HepG2 (cell line): ENCODE results near the gene PDZD7. TPM values are rescaled to one million over a fixed set of nuclear protein-coding genes. Genes with fewer than 3 reads are reported as not detected.
A peak's percentile ranks its signal among the peaks of the same experiment; 100 is the strongest.

ENCODE experiments used
- CBFB ChIP-seq: sonication (generic); formaldehyde crosslinking; IDR thresholded peaks from 2 replicates; pipeline ENCODE4 v1.4.0; 2020; ENCODE audit warnings: missing genetic modification reagents
- ESRRA ChIP-seq: sonication (generic); formaldehyde crosslinking; IDR thresholded peaks from 2 replicates; pipeline ENCODE4 v1.5.1; 2020; ENCODE audit warnings: mild to moderate bottlenecking, low read depth, missing genetic modification reagents
- FOXA1 ChIP-seq, 2 experiments: fragments of 450-650 bp in 1 of 2; sonication (generic) in 1 of 2; formaldehyde crosslinking in 1 of 2; IDR thresholded peaks; 2 replicates each; pipeline versions ENCODE4 v1.4.0 to v1.6.1; 2016 to 2020; ENCODE audit warnings: missing genetic modification reagents in 1 of 2
- KMT2B ChIP-seq: IDR thresholded peaks from 2 replicates; pipeline ENCODE4 v1.6.1; 2016; ENCODE audit warnings: missing genetic modification reagents, missing compliant biosample characterization
- MEF2D ChIP-seq: sonication (generic); formaldehyde crosslinking; IDR thresholded peaks from 2 replicates; pipeline ENCODE4 v1.5.1; 2020; ENCODE audit warnings: mild to moderate bottlenecking, missing genetic modification reagents
- MYNN ChIP-seq: sonication (generic); formaldehyde crosslinking; IDR thresholded peaks from 2 replicates; pipeline ENCODE4 v1.4.0; 2020; ENCODE audit warnings: mild to moderate bottlenecking, low read depth, missing genetic modification reagents
- NCOR1 ChIP-seq: fragments of 200-600 bp; sonication (generic); IDR thresholded peaks from 2 replicates; pipeline ENCODE4 v1.7.0; 2017; ENCODE audit warnings: antibody characterized with exemption, low read length, borderline replicate concordance
- NFE2 ChIP-seq: sonication (generic); formaldehyde crosslinking; IDR thresholded peaks from 2 replicates; pipeline ENCODE4 v1.4.0; 2020; ENCODE audit warnings: missing genetic modification reagents
- NR2F1 ChIP-seq, 2 experiments: fragments of 450-650 bp in 1 of 2; formaldehyde crosslinking in 1 of 2; IDR thresholded peaks; 2 replicates each; pipeline versions ENCODE4 v1.5.0 to v1.6.1; 2016 to 2020; ENCODE audit warnings: mild to moderate bottlenecking in 1 of 2, missing compliant biosample characterization in 1 of 2, missing genetic modification reagents in 1 of 2, moderate library complexity in 1 of 2
- RARA ChIP-seq: IDR thresholded peaks from 2 replicates; pipeline ENCODE4 v1.6.1; 2016; ENCODE audit warnings: missing genetic modification reagents, missing compliant biosample characterization
- RFX3 ChIP-seq: IDR thresholded peaks from 2 replicates; pipeline ENCODE4 v1.6.1; 2016; ENCODE audit warnings: missing biosample characterization, missing genetic modification reagents
- ZFP62 ChIP-seq: sonication (generic); formaldehyde crosslinking; IDR thresholded peaks from 2 replicates; pipeline ENCODE4 v1.4.0; 2020; ENCODE audit warnings: missing genetic modification reagents
- ZNF235 ChIP-seq: sonication (generic); formaldehyde crosslinking; IDR thresholded peaks from 2 replicates; pipeline ENCODE4 v1.8.1; 2023; ENCODE audit warnings: mild to moderate bottlenecking, missing genetic modification reagents, borderline replicate concordance
- ZNF33A ChIP-seq: sonication (generic); formaldehyde crosslinking; IDR thresholded peaks from 2 replicates; pipeline ENCODE4 v1.5.1; 2020; ENCODE audit warnings: missing genetic modification reagents, mild to moderate bottlenecking, moderate library complexity, borderline replicate concordance
- ZNF652 ChIP-seq: IDR thresholded peaks from 2 replicates; pipeline ENCODE4 v1.6.1; 2016; ENCODE audit warnings: low read depth, borderline replicate concordance
- ZNF891 ChIP-seq: sonication (generic); formaldehyde crosslinking; IDR thresholded peaks from 2 replicates; pipeline ENCODE4 v1.5.0; 2020; ENCODE audit warnings: mild to moderate bottlenecking, missing genetic modification reagents
- polyA plus RNA-seq, 8 experiments: library from polyadenylated mRNA; depleted of rRNA in 3 of 8; stranded (reverse) in 7 of 8; unstranded in 1 of 8; fragments of >200 nt; fragmentation: Illumina TruSeq in 4 of 8; extraction: Trizol in 4 of 8; gene quantifications; 2 replicates each; pipeline versions ENCODE4 v1.2.1 to v1.2.3, GENCODE V29; 2011 to 2016; ENCODE audit warnings: low read depth in 4 of 8, missing spikeins in 1 of 8, mixed read lengths in 1 of 8; ENCODE audit not compliant: insufficient read depth in 1 of 8
- total RNA-seq, 5 experiments: library from RNA; depleted of rRNA; stranded (reverse); fragments of >200 nt; fragmentation: Illumina TruSeq; extraction: Trizol; gene quantifications; 2 replicates each; pipeline ENCODE4 v1.2.3, GENCODE V29; 2016; ENCODE audit warnings: low read depth in 1 of 5
- TF ChIP-seq, protein P1 (sequence below): sonication (generic); formaldehyde crosslinking; IDR thresholded peaks from 2 replicates; pipeline ENCODE4 v1.4.0; 2020; ENCODE audit warnings: missing genetic modification reagents
- TF ChIP-seq, protein P2 (sequence below): IDR thresholded peaks from 2 replicates; pipeline ENCODE4 v1.6.1; 2018; ENCODE audit warnings: missing genetic modification reagents, mild to moderate bottlenecking, missing compliant biosample characterization
- TF ChIP-seq, protein P3 (sequence below): sonication (generic); formaldehyde crosslinking; IDR thresholded peaks from 2 replicates; pipeline ENCODE4 v1.4.0; 2020; ENCODE audit warnings: missing genetic modification reagents, borderline replicate concordance
- TF ChIP-seq, protein P4 (sequence below): sonication (generic); formaldehyde crosslinking; IDR thresholded peaks from 2 replicates; pipeline ENCODE4 v1.4.0; 2020; ENCODE audit warnings: missing genetic modification reagents

Gene PDZD7
- total and polyA plus RNA-seq, 2 of the 13 experiments (the other 11 are each of a cell fraction or from before 2014, with no cell fraction given), result 0.58 to 0.73 TPM

DNA sequence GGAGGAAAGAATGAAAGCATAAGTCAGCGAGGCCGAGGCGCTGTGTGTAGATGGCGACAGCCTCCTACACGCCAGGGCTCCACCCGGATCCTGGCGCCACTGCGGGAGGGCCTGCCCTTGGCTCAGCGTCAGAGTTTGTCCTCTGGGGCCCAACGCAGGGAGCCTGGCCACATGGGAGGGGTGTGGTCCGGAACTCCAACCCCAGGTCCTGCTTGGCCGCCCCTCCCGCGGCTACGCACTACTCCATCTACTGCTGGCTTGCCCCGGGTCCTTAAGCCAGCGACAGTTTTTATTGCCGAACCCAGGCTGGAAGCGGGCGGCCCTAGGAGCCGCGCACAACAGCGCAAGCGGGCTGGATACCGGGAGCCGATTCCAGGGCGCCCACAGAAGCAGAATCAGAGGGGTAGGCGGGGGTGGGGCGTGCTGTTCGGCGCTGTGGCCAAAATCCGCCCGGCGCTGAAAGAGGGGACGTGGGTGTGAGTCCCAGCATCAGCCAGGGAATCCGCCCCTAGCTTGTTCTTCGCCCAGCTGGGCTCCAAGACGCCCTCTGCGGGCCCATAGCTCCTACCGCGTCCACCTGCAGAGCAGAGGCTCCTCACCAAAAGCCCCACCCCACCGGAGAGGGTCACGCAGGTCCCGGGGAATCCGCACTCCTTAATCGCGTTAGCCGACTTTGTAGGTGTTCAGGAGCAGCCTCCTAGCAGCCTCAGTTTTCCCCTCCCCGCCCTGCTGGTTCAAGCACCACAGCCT, 35.4 kb upstream of the PDZD7 start (continued):
- TF ChIP-seq, protein P1, sequence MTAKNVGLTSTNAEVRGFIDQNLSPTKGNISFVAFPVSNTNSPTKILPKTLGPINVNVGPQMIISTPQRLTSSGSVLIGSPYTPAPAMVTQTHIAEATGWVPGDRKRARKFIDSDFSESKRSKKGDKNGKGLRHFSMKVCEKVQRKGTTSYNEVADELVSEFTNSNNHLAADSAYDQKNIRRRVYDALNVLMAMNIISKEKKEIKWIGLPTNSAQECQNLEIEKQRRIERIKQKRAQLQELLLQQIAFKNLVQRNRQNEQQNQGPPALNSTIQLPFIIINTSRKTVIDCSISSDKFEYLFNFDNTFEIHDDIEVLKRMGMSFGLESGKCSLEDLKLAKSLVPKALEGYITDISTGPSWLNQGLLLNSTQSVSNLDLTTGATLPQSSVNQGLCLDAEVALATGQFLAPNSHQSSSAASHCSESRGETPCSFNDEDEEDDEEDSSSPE (CRISPR knock-in tag), result peak; percentile 83
- TF ChIP-seq ZNF235 (CRISPR knock-in tag) (no peak), NR2F1 (CRISPR knock-in tag; IDR thresholded peaks at IDR 0.05) (no peak), MYNN (no peak), NCOR1 (peak; percentile 36; the same call in 1 of the 2 replicates), KMT2B (peak; percentile 19; the same call in 1 of the 2 replicates), ZFP62 (CRISPR knock-in tag) (no peak), MEF2D (peak; percentile 88), ZNF33A (CRISPR knock-in tag) (no peak), ZNF652 (CRISPR knock-in tag) (no peak), NFE2 (CRISPR knock-in tag) (no peak), FOXA1 (IDR thresholded peaks at IDR 0.05) (no peak), FOXA1 (CRISPR knock-in tag; IDR thresholded peaks at IDR 0.05) (peak; percentile 58), ZNF891 (peak; percentile 54; the same call in 1 of the 2 replicates), RFX3 (CRISPR knock-in tag) (no peak), ESRRA (peak; percentile 76; the same call in 1 of the 2 replicates), RARA (CRISPR knock-in tag) (no peak), CBFB (peak; percentile 36; the same call in 1 of the 2 replicates)
- TF ChIP-seq, protein P2, sequence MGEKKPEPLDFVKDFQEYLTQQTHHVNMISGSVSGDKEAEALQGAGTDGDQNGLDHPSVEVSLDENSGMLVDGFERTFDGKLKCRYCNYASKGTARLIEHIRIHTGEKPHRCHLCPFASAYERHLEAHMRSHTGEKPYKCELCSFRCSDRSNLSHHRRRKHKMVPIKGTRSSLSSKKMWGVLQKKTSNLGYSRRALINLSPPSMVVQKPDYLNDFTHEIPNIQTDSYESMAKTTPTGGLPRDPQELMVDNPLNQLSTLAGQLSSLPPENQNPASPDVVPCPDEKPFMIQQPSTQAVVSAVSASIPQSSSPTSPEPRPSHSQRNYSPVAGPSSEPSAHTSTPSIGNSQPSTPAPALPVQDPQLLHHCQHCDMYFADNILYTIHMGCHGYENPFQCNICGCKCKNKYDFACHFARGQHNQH, result peak; percentile 59; the same call in 1 of the 2 replicates
- TF ChIP-seq, protein P3, sequence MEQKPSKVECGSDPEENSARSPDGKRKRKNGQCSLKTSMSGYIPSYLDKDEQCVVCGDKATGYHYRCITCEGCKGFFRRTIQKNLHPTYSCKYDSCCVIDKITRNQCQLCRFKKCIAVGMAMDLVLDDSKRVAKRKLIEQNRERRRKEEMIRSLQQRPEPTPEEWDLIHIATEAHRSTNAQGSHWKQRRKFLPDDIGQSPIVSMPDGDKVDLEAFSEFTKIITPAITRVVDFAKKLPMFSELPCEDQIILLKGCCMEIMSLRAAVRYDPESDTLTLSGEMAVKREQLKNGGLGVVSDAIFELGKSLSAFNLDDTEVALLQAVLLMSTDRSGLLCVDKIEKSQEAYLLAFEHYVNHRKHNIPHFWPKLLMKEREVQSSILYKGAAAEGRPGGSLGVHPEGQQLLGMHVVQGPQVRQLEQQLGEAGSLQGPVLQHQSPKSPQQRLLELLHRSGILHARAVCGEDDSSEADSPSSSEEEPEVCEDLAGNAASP (CRISPR knock-in tag), result peak; percentile 59; the same call in 1 of the 2 replicates
- TF ChIP-seq, protein P4, sequence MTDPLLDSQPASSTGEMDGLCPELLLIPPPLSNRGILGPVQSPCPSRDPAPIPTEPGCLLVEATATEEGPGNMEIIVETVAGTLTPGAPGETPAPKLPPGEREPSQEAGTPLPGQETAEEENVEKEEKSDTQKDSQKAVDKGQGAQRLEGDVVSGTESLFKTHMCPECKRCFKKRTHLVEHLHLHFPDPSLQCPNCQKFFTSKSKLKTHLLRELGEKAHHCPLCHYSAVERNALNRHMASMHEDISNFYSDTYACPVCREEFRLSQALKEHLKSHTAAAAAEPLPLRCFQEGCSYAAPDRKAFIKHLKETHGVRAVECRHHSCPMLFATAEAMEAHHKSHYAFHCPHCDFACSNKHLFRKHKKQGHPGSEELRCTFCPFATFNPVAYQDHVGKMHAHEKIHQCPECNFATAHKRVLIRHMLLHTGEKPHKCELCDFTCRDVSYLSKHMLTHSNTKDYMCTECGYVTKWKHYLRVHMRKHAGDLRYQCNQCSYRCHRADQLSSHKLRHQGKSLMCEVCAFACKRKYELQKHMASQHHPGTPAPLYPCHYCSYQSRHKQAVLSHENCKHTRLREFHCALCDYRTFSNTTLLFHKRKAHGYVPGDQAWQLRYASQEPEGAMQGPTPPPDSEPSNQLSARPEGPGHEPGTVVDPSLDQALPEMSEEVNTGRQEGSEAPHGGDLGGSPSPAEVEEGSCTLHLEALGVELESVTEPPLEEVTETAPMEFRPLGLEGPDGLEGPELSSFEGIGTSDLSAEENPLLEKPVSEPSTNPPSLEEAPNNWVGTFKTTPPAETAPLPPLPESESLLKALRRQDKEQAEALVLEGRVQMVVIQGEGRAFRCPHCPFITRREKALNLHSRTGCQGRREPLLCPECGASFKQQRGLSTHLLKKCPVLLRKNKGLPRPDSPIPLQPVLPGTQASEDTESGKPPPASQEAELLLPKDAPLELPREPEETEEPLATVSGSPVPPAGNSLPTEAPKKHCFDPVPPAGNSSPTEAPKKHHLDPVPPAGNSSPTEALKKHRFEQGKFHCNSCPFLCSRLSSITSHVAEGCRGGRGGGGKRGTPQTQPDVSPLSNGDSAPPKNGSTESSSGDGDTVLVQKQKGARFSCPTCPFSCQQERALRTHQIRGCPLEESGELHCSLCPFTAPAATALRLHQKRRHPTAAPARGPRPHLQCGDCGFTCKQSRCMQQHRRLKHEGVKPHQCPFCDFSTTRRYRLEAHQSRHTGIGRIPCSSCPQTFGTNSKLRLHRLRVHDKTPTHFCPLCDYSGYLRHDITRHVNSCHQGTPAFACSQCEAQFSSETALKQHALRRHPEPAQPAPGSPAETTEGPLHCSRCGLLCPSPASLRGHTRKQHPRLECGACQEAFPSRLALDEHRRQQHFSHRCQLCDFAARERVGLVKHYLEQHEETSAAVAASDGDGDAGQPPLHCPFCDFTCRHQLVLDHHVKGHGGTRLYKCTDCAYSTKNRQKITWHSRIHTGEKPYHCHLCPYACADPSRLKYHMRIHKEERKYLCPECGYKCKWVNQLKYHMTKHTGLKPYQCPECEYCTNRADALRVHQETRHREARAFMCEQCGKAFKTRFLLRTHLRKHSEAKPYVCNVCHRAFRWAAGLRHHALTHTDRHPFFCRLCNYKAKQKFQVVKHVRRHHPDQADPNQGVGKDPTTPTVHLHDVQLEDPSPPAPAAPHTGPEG (CRISPR knock-in tag), result no peak; the same call in 1 of the 2 replicates
